H1 (cell line): ENCODE measurements around the gene TRAP1. TPM values are rescaled to one million over a fixed set of nuclear protein-coding genes. Genes with fewer than 3 reads are reported as not detected.

Experiments used
- CTCF ChIA-PET: fragments of 300-600 bp; sonication (Branson Sonifier 250); formaldehyde crosslinking; loops from one replicate; lab custom pipeline; 2021; ENCODE audit not compliant: partially characterized antibody; lab: Charles Lee
- POLR2A ChIA-PET: fragments of 300-600 bp; sonication (Branson Sonifier 250); formaldehyde crosslinking; loops from one replicate; lab custom pipeline; 2021; ENCODE audit warnings: inconsistent platforms; ENCODE audit not compliant: partially characterized antibody; lab: Charles Lee
- DNase-seq, 2 experiments: peaks; one replicate each; pipeline versions ENCODE4 v3.0.0 to v3.0.0-alpha.2; 2010 to 2022; ENCODE audit warnings: low spot score in 2 of 2, low read depth in 1 of 2, mixed read lengths in 1 of 2
- FAIRE-seq: peaks from 2 replicates; lab custom pipeline; 2011; peaks lifted over from hg19 to GRCh38; lab: Jason Lieb, UNC
- H2AFZ ChIP-seq: 2 replicates; pipeline ENCODE4 v1.8.1; 2012; ENCODE audit warnings: low read length, inconsistent platforms
- H2AK5ac ChIP-seq: 2 replicates; pipeline ENCODE4 v1.6.1; 2013; ENCODE audit warnings: low read depth, low read length
- H2BK120ac ChIP-seq: replicated peaks from 2 replicates; pipeline ENCODE3; 2013; ENCODE audit warnings: low read depth, low read length, inconsistent platforms
- H2BK12ac ChIP-seq: 2 replicates; pipeline ENCODE4 v1.6.1; 2013; ENCODE audit warnings: low read depth, low read length
- H2BK15ac ChIP-seq: 2 replicates; pipeline ENCODE4 v1.6.1; 2013; ENCODE audit warnings: low read length
- H2BK20ac ChIP-seq: 2 replicates; pipeline ENCODE4 v1.6.1; 2013; ENCODE audit warnings: low read length
- H2BK5ac ChIP-seq: 2 replicates; pipeline ENCODE4 v1.6.1; 2013; ENCODE audit warnings: low read depth, low read length
- H3K14ac ChIP-seq: 2 replicates; pipeline ENCODE4 v1.6.1; 2013; ENCODE audit warnings: inconsistent platforms; ENCODE audit not compliant: insufficient read length
- H3K18ac ChIP-seq: 2 replicates; pipeline ENCODE4 v1.6.1; 2013; ENCODE audit warnings: low read length; ENCODE audit errors: extremely low read depth
- H3K23ac ChIP-seq: 2 replicates; pipeline ENCODE4 v1.6.1; 2013; ENCODE audit warnings: inconsistent platforms; ENCODE audit not compliant: insufficient read length
- H3K23me2 ChIP-seq: 2 replicates; pipeline ENCODE4 v1.6.1; 2013; ENCODE audit warnings: low read depth, low read length
- H3K27ac ChIP-seq: 2 replicates; pipeline ENCODE4 v1.6.1; 2011; ENCODE audit warnings: low read depth, low read length, inconsistent platforms
- H3K27me3 ChIP-seq, 4 experiments: replicated peaks in 1 of 4; 1 replicate in 1 of 4; 2 replicates in 3 of 4; pipeline versions ENCODE4 v1.6.1 to v1.8.1; 2011 to 2013; ENCODE audit warnings: low read length in 3 of 4, mild to moderate bottlenecking in 3 of 4, inconsistent platforms in 2 of 4, mixed read lengths in 2 of 4, moderate library complexity in 1 of 4; ENCODE audit not compliant: control insufficient read depth in 3 of 4, insufficient read depth in 3 of 4; ENCODE audit errors: extremely low read depth in 1 of 4
- H3K36me3 ChIP-seq, 4 experiments: 2 replicates each; pipeline versions ENCODE4 v1.6.1 to v1.8.1; 2011 to 2013; ENCODE audit warnings: mild to moderate bottlenecking in 4 of 4, low read length in 3 of 4, moderate library complexity in 2 of 4, control low read depth in 1 of 4, inconsistent platforms in 1 of 4; ENCODE audit not compliant: insufficient read depth in 4 of 4, control insufficient read depth in 2 of 4
- H3K4ac ChIP-seq: replicated peaks from 2 replicates; pipeline ENCODE3; 2013; ENCODE audit warnings: low read length, low read depth, mixed read lengths, inconsistent platforms; ENCODE audit not compliant: insufficient read length
- H3K4me1 ChIP-seq, 4 experiments: replicated peaks in 1 of 4; 1 replicate in 1 of 4; 2 replicates in 3 of 4; pipeline versions ENCODE4 v1.6.1 to v1.8.1; 2011 to 2013; ENCODE audit warnings: low read length in 3 of 4, inconsistent platforms in 2 of 4, mixed read lengths in 1 of 4; ENCODE audit not compliant: insufficient read depth in 4 of 4, control insufficient read depth in 3 of 4
- H3K4me2 ChIP-seq, 2 experiments: 2 replicates each; pipeline versions ENCODE4 v1.6.1 to v1.8.1; 2011 to 2013; ENCODE audit warnings: low read depth in 2 of 2, low read length in 2 of 2, control low read depth in 1 of 2, inconsistent platforms in 1 of 2, mild to moderate bottlenecking in 1 of 2; ENCODE audit not compliant: insufficient read depth in 1 of 2
- H3K4me3 ChIP-seq, 4 experiments: fragments of 200-600, 300-600 bp in 1 of 4; sonication (generic), shearing (Covaris generic), sonication (Bioruptor Twin) in 1 of 4; 2 replicates each; pipeline versions ENCODE4 v1.5.1 to v1.8.1; 2011 to 2016; ENCODE audit warnings: low read length in 4 of 4, low read depth in 3 of 4, control low read depth in 2 of 4, inconsistent platforms in 2 of 4, mild to moderate bottlenecking in 2 of 4, mixed read lengths in 1 of 4, moderate library complexity in 1 of 4; ENCODE audit not compliant: insufficient read depth in 2 of 4; ENCODE audit errors: extremely low read depth in 1 of 4
- H3K56ac ChIP-seq: replicated peaks from 2 replicates; pipeline ENCODE3; 2013; ENCODE audit warnings: low read depth, mild to moderate bottlenecking, mixed read lengths, low read length, inconsistent platforms; ENCODE audit not compliant: insufficient read length
- H3K79me1 ChIP-seq: 2 replicates; pipeline ENCODE4 v1.6.1; 2013; ENCODE audit warnings: low read depth, low read length, control low read depth
- H3K79me2 ChIP-seq, 2 experiments: 2 replicates each; pipeline versions ENCODE4 v1.6.1 to v1.8.1; 2012 to 2013; ENCODE audit warnings: low read length in 2 of 2, mild to moderate bottlenecking in 2 of 2, inconsistent platforms in 1 of 2; ENCODE audit not compliant: insufficient read depth in 2 of 2, control insufficient read depth in 1 of 2
- H3K9ac ChIP-seq, 4 experiments: replicated peaks in 1 of 4; 1 replicate in 1 of 4; 2 replicates in 3 of 4; pipeline versions ENCODE4 v1.6.1 to v1.8.1; 2011 to 2013; ENCODE audit warnings: low read depth in 3 of 4, low read length in 3 of 4, control low read depth in 2 of 4, mild to moderate bottlenecking in 2 of 4, moderate library complexity in 2 of 4, inconsistent platforms in 1 of 4; ENCODE audit errors: extremely low read depth in 1 of 4
- H3K9me3 ChIP-seq, 2 experiments: 2 replicates each; pipeline versions ENCODE4 v1.6.1 to v1.8.1; 2012 to 2013; ENCODE audit warnings: mild to moderate bottlenecking in 2 of 2, moderate library complexity in 2 of 2, control low read depth in 1 of 2, inconsistent platforms in 1 of 2, low read depth in 1 of 2, low read length in 1 of 2, mixed read lengths in 1 of 2; ENCODE audit not compliant: insufficient read depth in 2 of 2
- H4K20me1 ChIP-seq, 2 experiments: replicated peaks in 1 of 2; 2 replicates each; pipeline versions ENCODE3 to v1.8.1; 2011 to 2013; ENCODE audit warnings: inconsistent platforms in 2 of 2, low read length in 2 of 2, mild to moderate bottlenecking in 1 of 2; ENCODE audit not compliant: insufficient read depth in 2 of 2, control insufficient read depth in 1 of 2
- H4K5ac ChIP-seq: 2 replicates; pipeline ENCODE4 v1.6.1; 2013; ENCODE audit warnings: low read length, low read depth, mixed read lengths, inconsistent platforms; ENCODE audit not compliant: insufficient read length
- H4K8ac ChIP-seq: 2 replicates; pipeline ENCODE4 v1.8.0; 2013; ENCODE audit warnings: mild to moderate bottlenecking, moderate library complexity, low read length, inconsistent platforms; ENCODE audit not compliant: insufficient read depth; ENCODE audit errors: extremely low read depth
- H4K91ac ChIP-seq: replicated peaks from 2 replicates; pipeline ENCODE3; 2013; ENCODE audit warnings: low read length, mixed read lengths, inconsistent platforms; ENCODE audit not compliant: insufficient read length
- SIN3A ChIP-seq, 2 experiments: IDR thresholded peaks in 1 of 2; conservative IDR thresholded peaks in 1 of 2; 2 replicates each; pipeline ENCODE4 v1.6.1; 2011 to 2012; ENCODE audit warnings: low read length in 2 of 2, improper control_type of control experiment in 1 of 2, low read depth in 1 of 2, mild to moderate bottlenecking in 1 of 2
- TCF12 ChIP-seq: IDR thresholded peaks from 2 replicates; pipeline ENCODE4 v1.6.1; 2011; ENCODE audit warnings: low read depth, mild to moderate bottlenecking, low read length
- WGBS, 2 experiments: shearing (Covaris generic) in 1 of 2; methylation state at CpG; one replicate each; pipeline versions ENCODE4 v1.1.6 to v1.1.7; 2013 to 2015; ENCODE audit warnings: low lambda C conversion rate in 2 of 2, mixed read lengths in 2 of 2, inconsistent platforms in 1 of 2, low coverage in 1 of 2, missing lambda C conversion rate in 1 of 2; ENCODE audit not compliant: insufficient replicate concordance in 2 of 2, insufficient coverage in 1 of 2, insufficient read length in 1 of 2; ENCODE audit errors: extremely low coverage in 1 of 2, missing lambda C conversion rate in 1 of 2; 5-methylcytosine and 5-hydroxymethylcytosine counted together
- polyA plus RNA-seq, 7 experiments: library from polyadenylated mRNA; depleted of rRNA in 3 of 7; stranded (reverse) in 5 of 7; unstranded in 2 of 7; fragments of >200 nt in 5 of 7; fragments of 200-250 nt in 2 of 7; gene quantifications; 1 replicate in 5 of 7; 2 replicates in 1 of 7; 4 replicates in 1 of 7; pipeline versions ENCODE4 v1.2.1 to v1.2.3, GENCODE V29; 2011 to 2013; ENCODE audit warnings: missing spikeins in 2 of 7, mixed read lengths in 2 of 7
- total RNA-seq: library from RNA; stranded (reverse); fragmentation: NEBNext Ultra II Directional; extraction: Animal tissue kit (Norgen Biotek cat#: 25700); gene quantifications from 2 replicates; pipeline ENCODE4 v1.2.1, GENCODE V29; 2021

TRAP1 gene
- total and polyA plus RNA-seq, 2 of the 8 experiments (the other 6 are each of a cell fraction or from before 2014, with no cell fraction given), result 215 to 283 TPM

DNA sequence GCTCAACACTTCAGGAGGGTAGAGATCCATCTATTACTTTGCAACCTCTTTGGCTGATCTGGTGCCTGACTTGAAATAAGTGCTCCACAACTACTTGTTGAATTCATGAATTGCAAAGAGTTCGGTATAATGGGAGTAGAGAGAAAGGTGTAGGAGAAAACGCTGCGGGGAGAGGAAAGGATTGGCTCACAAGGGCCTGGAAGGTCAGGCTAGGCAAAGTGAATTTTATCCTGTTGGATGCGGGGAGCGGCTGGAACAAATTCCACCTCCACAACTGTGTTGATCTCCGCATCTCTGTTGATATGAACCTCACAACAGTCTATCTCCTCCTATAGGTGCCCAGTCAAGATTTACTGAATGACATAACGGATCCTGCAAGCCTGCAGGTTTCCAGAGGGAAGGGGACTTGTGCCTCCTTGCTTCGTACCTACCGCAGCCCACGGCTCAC, 106.6 kb downstream of the TRAP1 start:
- FAIRE-seq, result no peak
- no peak overlapping the region for H3K23ac ChIP-seq
- H4K91ac ChIP-seq, result no peak overlapping the region
- H2BK5ac ChIP-seq, result no peak overlapping the region
- no peak overlapping the region for H4K5ac ChIP-seq
- H2BK15ac ChIP-seq, result no peak overlapping the region
- H4K8ac ChIP-seq, result no peak overlapping the region
- H3K27ac ChIP-seq, result no peak overlapping the region
- CTCF ChIA-PET, result interaction anchor here (1.1 kb wide), 1 partner anchor 100 kb away, joined by 3 read pairs; no protein-coding TSS in a partner anchor
- peaks cover 0 to 3% (median 0%) of the 10 kb centered on the region in 4 experiments; a peak in 1 of 7 replicates for H3K27me3 ChIP-seq
- H2BK120ac ChIP-seq, result no peak overlapping the region
- peak overlapping the region; percentile 91 to 98 for H3K4me2 ChIP-seq
- H2AFZ ChIP-seq, result peak overlapping the region; percentile 7; the same call in 1 of the 2 replicates
- no peak for TF ChIP-seq TCF12
- 0 out of 4 replicates have a peak, but pooled peaks of 1 of the 2 experiments have one; percentile 9 for TF ChIP-seq SIN3A (conservative IDR thresholded peaks at IDR 0.05 in 1 of 2, IDR thresholded peaks at IDR 0.05 in 1 of 2; ENCODE audit: low read depth in 1 of 2, low read length in 2 of 2)
- TF ChIP-seq, all 59 proteins: peak for 1
- H3K4me3 ChIP-seq, result peak overlapping the region; percentile 77 to 99 (median 80)
- no peak overlapping the region for H3K56ac ChIP-seq
- H2BK12ac ChIP-seq, result no peak overlapping the region
- no peaks in the 10 kb centered on the region for H3K9me3 ChIP-seq
- H3K23me2 ChIP-seq, result peaks cover 6% of the 10 kb centered on the region; the same call in 1 of the 2 replicates
- no peak overlapping the region for H2BK20ac ChIP-seq
- peaks cover 8 to 36% of the 10 kb centered on the region in 2 experiments for H3K79me2 ChIP-seq
- POLR2A ChIA-PET, result no interaction called here
- H3K79me1 ChIP-seq, result peaks cover 7% of the 10 kb centered on the region; the same call in 1 of the 2 replicates
- H3K18ac ChIP-seq, result no peak overlapping the region
- H3K4ac ChIP-seq, result no peak overlapping the region
- DNase-seq, result no peak
- peak overlapping the region in 2 of 4 experiments; percentile 10 to 24; a peak in 2 of 7 replicates for H3K9ac ChIP-seq
- H3K14ac ChIP-seq, result no peak overlapping the region
- peaks cover 0 to 6% (median 0%) of the 10 kb centered on the region in 4 experiments; a peak in 3 of 8 replicates for H3K36me3 ChIP-seq
- no peak overlapping the region for H2AK5ac ChIP-seq
- H3K4me1 ChIP-seq, result peaks cover 0 to 4% (median 0%) of the 10 kb centered on the region in 4 experiments; a peak in 3 of 7 replicates
- WGBS, 2 experiments, result 12% methylated on average over 10 of the region's 10 CpGs; no CpG with 5 or more reads in 1 of the 2 experiments
- H4K20me1 ChIP-seq, result peaks cover 0 to 2% of the 10 kb centered on the region in 2 experiments
